Fibroblast of skin of right biceps (primary cell): Measurements from ENCODE around the gene RRBP1.

ENCODE experiments used
- DNase-seq: peaks from one replicate; pipeline ENCODE4 v3.0.0-alpha.2; 2013

The RRBP1 gene

GRCh38 chr20:17601957-17602356 lies 80.1 kb downstream of the RRBP1 start:
- no peak for DNase-seq

DNA sequence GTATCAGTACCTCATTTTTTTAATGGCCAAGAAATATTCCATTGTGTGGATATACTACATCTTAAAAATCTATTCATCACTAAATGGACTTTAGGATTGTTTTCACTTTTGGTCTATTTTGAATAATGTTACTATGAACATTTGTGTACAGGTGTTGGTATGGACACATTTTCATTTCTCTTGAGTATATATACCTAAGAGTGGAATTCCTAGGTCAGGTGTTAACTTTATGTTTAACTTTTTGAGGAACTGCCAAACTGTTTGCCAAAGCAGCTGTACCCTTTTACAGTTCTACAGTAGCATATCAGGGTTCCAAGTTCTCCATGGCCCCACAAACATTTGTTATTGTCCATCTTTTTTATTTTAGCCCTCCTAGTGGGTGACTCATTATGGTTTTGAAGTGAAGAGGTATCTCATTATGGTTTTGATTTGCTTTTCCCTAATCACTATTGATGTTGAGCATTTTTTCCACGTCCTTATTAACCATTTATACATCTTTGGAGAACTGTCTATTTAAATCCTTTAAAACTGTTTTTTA lies 84.0 kb downstream of the RRBP1 start:
- no peak for DNase-seq

DNA sequence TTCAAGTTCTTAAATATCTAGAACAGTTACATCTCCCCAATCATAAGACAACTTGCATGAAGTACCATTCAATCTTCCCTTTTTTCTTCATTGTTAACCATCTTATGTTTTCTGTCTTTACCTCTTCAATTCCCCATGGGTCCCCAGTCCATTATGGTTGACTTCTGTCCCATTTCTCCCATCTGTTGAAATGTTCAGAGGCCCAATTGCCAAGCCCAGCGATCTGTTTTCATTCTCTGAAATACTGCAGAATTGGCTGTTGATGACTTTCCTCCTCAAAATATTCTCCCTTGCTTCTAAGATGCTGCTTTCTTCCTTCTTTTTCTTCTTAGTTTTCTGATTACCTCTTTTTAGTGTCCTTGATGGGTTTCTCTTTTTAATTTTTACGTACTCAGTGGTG lies 86.2 kb downstream of the RRBP1 start:
- no peak for DNase-seq

DNA sequence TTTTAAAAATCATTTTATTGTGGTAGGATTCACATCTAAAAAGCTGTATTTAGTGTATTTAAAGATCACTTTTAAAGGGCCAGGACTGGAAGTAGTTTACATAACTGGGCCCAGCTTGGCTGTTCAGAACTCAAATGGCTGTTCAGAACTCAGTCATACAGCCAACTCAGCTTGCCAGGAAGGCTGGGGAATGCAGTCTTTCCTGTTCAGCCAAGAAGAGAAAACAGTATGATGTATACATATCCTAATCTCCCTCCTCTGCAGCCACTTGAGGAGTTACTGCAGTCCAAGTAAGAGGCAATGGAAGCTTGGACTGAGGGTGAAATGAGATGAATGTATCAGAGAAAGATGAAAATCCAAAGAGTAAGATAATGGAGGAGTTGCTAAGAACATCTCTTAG lies 87.6 kb downstream of the RRBP1 start:
- DNase-seq: peak; percentile 41

DNA sequence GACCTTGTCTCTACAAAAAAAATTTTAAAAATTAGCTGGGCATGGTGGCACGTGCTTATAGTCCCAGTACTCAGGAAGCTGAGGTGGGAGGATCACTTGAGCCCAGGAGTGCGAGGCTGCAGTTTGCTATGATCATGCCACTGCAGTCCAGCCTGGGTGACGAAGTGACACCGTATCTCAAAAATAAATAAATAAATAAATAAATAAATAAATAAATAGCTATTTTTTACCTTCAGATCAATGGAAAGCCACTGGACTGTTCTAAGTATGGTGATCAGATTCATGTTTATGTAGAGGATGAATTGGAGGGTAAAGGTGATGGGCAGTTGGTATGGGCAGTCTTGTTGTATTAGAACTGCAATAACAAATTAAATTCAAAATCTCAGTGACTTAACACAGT lies 88.1 kb downstream of the RRBP1 start:
- no peak for DNase-seq

DNA sequence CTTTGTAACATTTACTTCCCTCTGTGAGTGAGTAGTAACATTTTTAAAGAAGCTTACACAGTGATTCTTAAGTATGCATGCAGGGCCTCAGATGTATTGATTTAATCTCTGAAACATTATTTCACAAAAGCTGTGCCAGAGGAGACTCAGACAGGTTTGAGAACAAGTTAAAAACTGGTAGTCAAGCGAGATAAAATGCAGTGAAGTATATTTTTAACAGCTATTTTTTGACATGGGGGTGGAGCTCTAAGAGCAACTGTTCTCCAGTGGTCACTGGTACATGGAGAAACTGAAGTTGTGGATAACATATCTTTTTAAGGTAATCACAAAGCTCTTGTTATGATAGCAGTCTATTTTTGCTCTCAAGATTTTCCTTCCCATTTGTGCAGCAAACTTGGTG lies 91.8 kb downstream of the RRBP1 start:
- no peak for DNase-seq

- no peak for DNase-seq
Observed at GRCh38 chr20:17589161-17589834, 92.7 kb downstream of the RRBP1 start.

GRCh38 chr20:17587824-17588223 lies 94.2 kb downstream of the RRBP1 start:
- no peak for DNase-seq

GRCh38 chr20:17587148-17587547 lies 94.9 kb downstream of the RRBP1 start:
- DNase-seq: no peak

DNA sequence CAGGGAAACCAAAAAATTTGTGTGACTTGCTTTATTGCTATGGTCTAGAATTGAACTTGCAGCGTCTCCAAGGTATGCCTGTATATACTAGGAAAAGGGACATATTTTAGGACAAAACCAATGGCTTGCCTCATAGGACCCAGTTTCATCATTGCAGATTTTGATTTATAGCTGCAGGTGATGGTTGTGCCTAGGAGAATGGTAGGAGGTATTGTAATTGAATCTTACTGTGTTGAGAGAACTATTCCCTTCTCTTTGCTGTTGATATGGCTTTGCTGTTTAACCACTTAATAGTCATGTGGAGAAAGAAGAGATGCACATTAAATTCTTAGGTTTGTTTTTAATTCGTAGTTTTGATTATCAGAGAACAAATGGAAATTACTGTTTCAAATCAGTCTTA lies 95.8 kb downstream of the RRBP1 start:
- no peak for DNase-seq

GRCh38 chr20:17584689-17585088 lies 97.4 kb downstream of the RRBP1 start:
- no peak for DNase-seq

GRCh38 chr20:17583126-17583525 lies 98.9 kb downstream of the RRBP1 start:
- no peak for DNase-seq

GRCh38 chr20:17580895-17581294 lies 101.1 kb downstream of the RRBP1 start:
- DNase-seq: no peak

GRCh38 chr20:17579369-17580039 lies 102.5 kb downstream of the RRBP1 start:
- peak; percentile 45 for DNase-seq

- DNase-seq: no peak
Observed at GRCh38 chr20:17576215-17576614, 105.8 kb downstream of the RRBP1 start.

GRCh38 chr20:17573463-17573862 lies 108.6 kb downstream of the RRBP1 start:
- no peak for DNase-seq

- no peak for DNase-seq
Observed at GRCh38 chr20:17572034-17572638, 109.9 kb downstream of the RRBP1 start.

- DNase-seq: no peak
Observed at GRCh38 chr20:17571153-17571527, 110.9 kb downstream of the RRBP1 start.

DNA sequence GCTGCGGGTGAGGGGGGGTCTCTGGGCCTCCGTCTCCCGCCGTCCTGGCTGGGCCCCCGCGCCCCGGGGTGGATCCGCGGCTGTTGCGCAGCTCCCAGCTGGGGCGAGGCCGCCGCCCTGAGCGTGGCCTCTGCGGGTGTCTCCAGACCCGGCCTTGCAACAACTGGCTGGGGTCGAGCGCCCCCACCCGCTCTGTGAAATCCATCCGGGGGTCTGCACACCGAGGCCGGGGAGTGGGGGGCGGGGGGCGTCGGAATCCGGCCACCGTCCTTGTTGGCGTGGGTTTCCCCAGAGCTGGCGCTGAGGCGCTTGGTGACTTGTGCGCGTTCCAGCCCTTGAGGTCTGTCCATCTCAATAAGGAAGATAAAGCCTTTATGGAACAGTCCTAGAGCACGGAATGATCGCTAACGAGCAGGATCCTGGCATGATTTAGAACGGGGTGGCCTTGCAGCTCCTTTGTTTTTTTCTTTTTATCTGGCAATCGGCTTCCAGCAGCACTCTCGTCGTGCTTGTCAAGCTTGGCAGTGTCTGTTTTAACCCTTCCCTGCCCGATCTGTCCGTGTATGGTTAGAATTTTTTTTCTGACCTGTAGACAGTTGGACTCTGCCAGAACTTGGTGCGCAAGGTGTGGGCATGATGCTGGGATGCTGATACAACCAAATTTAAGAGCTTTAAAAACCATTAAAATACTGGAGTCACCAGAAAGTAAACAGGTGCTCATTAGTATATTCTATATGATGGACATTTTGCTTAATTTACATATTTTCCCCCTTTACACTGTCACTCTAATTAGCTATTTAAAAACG lies 111.5 kb downstream of the RRBP1 start:
- peak; percentile 49 for DNase-seq

GRCh38 chr20:17569616-17570346 lies 112.3 kb downstream of the RRBP1 start, which contains the start of gene DSTN:
Gene DSTN, plus strand, starts transcription at chr20:17570075. Its CDS starts 134 bp downstream, at chr20:17570209.
- peak; percentile 98 for DNase-seq

GRCh38 chr20:17568972-17569521 lies 113.0 kb downstream of the RRBP1 start:
- DNase-seq: peak; percentile 100
